ENCODE data around the gene AP2A2. TPM values are rescaled to one million over a fixed set of nuclear protein-coding genes. Genes with fewer than 3 reads are reported as not detected.

The AP2A2 gene
- total RNA-seq, 1 experiment from 2014 or later, result 47.1 TPM

- peak; percentile 8 for DNase-seq (ENCODE audit: low spot score)
- Mint-ChIP-seq H3K27me3 (ENCODE audit: low read depth) (peaks cover 10% of the 10 kb centered on the region), H3K36me3 (peaks cover 3% of the 10 kb centered on the region; the same call in 1 of the 2 replicates), H3K4me1 (no peaks in the 10 kb centered on the region; the same call in 1 of the 2 replicates), H3K4me3 (no peak overlapping the region), H3K9me3 (peaks cover 18% of the 10 kb centered on the region), H3K27ac (no peak overlapping the region)
- ChIA-PET CTCF (interaction anchor here (0.6 to 1.5 kb wide), 4 partner anchors 9 to 209 kb away, joined by 3 to 7 read pairs (median 3); no protein-coding TSS in a partner anchor), POLR2A (no interaction called here)
- no peak for TF ChIP-seq ELF4 (CRISPR knock-in tag; IDR thresholded peaks at IDR 0.05; ENCODE audit: low read depth)
- TF ChIP-seq, protein P1, sequence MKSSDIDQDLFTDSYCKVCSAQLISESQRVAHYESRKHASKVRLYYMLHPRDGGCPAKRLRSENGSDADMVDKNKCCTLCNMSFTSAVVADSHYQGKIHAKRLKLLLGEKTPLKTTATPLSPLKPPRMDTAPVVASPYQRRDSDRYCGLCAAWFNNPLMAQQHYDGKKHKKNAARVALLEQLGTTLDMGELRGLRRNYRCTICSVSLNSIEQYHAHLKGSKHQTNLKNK (CRISPR knock-in tag; IDR thresholded peaks at IDR 0.05), result no peak
- ATAC-seq, result no peak
Measured at GRCh38 chr11:1060410-1060809, 134.7 kb downstream of the AP2A2 start.

DNA sequence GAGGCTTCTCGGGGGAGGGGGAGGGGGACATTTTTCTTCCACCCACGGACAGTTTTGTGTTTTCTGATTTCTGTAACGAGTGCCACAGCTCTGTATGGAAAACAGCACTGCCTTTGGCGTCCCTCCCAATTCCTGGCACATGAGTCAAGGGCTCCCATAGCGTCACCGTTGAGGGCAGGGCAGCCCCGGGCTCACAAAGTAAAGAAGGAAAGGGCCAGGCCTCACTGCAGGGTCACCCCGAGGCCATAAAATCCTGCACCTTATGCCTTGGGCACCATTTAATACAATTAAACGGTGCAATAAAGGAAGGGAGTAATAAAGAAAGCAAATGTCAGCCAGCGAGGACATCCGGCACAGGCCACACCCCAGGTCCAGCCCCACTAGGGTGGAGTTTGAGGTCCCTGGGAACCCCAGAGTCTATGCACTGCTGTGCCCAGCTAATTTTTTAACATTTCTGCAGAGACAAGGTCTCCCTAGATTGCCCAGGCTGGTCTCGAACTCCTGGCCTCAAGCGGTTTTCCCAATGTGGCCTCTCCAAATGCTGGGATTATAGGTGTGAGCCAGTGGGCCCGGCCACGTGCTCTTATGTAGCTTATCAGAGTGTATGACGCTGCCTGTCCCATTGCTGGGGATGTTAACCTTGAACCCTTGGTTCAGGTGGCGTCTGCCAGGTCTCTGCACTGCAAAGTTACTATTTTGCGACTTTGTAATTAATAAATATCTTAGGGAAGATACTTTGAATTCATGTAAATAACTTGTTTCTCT, 135.4 kb downstream of the AP2A2 start:
- POLR2A ChIA-PET, result no interaction called here
- Mint-ChIP-seq H3K27me3 (ENCODE audit: low read depth) (peaks cover 12% of the 10 kb centered on the region), H3K4me3 (no peak overlapping the region), H3K36me3 (peaks cover 3% of the 10 kb centered on the region; the same call in 1 of the 2 replicates), H3K27ac (no peak overlapping the region), H3K4me1 (no peaks in the 10 kb centered on the region; the same call in 1 of the 2 replicates), H3K9me3 (peaks cover 18% of the 10 kb centered on the region)
- ATAC-seq (no peak), DNase-seq (ENCODE audit: low spot score) (no peak)
- no peak for TF ChIP-seq SMAD3 (CRISPR knock-in tag; IDR thresholded peaks at IDR 0.05; ENCODE audit: borderline replicate concordance)
- CTCF ChIA-PET, result interaction anchor here (1.5 kb wide), 1 partner anchor 10 kb away, joined by 7 read pairs; no protein-coding TSS in a partner anchor

Other genes with a start within 250 kb of the AP2A2 start
- 62.2 to 85.3 TPM (median 81.1 TPM) in 3 replicates for gene DEAF1, start 230.6 kb upstream of the AP2A2 start, total RNA-seq (2021)
- gene TMEM80, start 230.1 kb upstream of the AP2A2 start, total RNA-seq (2021), result 23.4 to 28.4 TPM (median 24.5 TPM) in 3 replicates
- gene EPS8L2, start 219.6 kb upstream of the AP2A2 start, total RNA-seq (2021), result 49.9 to 56.3 TPM (median 51.6 TPM) in 3 replicates
- gene TALDO1, start 178.4 kb upstream of the AP2A2 start, total RNA-seq (2021), result 314 to 352 TPM (median 343 TPM) in 3 replicates
- 81.9 to 87.6 TPM (median 87.5 TPM) in 3 replicates for gene GATD1, start 148.4 kb upstream of the AP2A2 start, total RNA-seq (2021)
- gene CEND1, start 135.8 kb upstream of the AP2A2 start, total RNA-seq (2021), result 2.0 to 3.1 TPM (median 2.7 TPM) in 3 replicates
- 35.0 to 44.8 TPM (median 36.7 TPM) in 3 replicates for gene SLC25A22, start 127.6 kb upstream of the AP2A2 start, total RNA-seq (2021)
- 54.9 to 59.4 TPM (median 56.8 TPM) in 3 replicates for gene PIDD1, start 120.6 kb upstream of the AP2A2 start, total RNA-seq (2021)
- 2,582 to 2,814 TPM (median 2,761 TPM) in 3 replicates for gene RPLP2, start 115.9 kb upstream of the AP2A2 start, total RNA-seq (2021)
- 66.5 to 83.4 TPM (median 81.9 TPM) in 3 replicates for gene PNPLA2, start 107.0 kb upstream of the AP2A2 start, total RNA-seq (2021)
- gene CRACR2B, start 98.0 kb upstream of the AP2A2 start, total RNA-seq (2021), result 46.5 to 58.6 TPM (median 55.9 TPM) in 3 replicates
- 115 to 127 TPM (median 116 TPM) in 3 replicates for gene CD151, start 92.9 kb upstream of the AP2A2 start, total RNA-seq (2021)
- gene POLR2L, start 83.3 kb upstream of the AP2A2 start, total RNA-seq (2021), result 138 to 152 TPM (median 144 TPM) in 3 replicates
- gene TSPAN4, start 83.0 kb upstream of the AP2A2 start, total RNA-seq (2021), result 92.8 to 95.2 TPM (median 94.3 TPM) in 3 replicates
- 92.8 to 99.6 TPM (median 94.2 TPM) in 3 replicates for gene CHID1, start 15.1 kb upstream of the AP2A2 start, total RNA-seq (2021)
- 0.05 to 0.13 TPM (median 0.07 TPM) in 3 replicates for gene MUC6, start 110.8 kb downstream of the AP2A2 start, total RNA-seq (2021)
- 0.07 to 0.60 TPM (median 0.22 TPM) in 3 replicates for gene MUC2, start 149.0 kb downstream of the AP2A2 start, total RNA-seq (2021)
- gene MUC5AC, start 232.1 kb downstream of the AP2A2 start, total RNA-seq (2021), result under 0.01 TPM in 1 of 3 replicates, not detected in the others

All from WTC11 (cell line).